NCI-H526 treated with DMSO at 0.1 percent for 48 hours (cell line): ENCODE measurements around the gene ZBTB34.

Experiments used
- DNase-seq: peaks from one replicate; lab custom pipeline; 2025; lab: John Stamatoyannopoulos, UW

The ZBTB34 gene

GRCh38 chr9:126879288-126879687 is 18.8 kb downstream of the ZBTB34 start:
- DNase-seq = no peak

- DNase-seq = no peak
These were observed 19.9 kb downstream of the ZBTB34 start for GRCh38 chr9:126880226-126880946.

DNA sequence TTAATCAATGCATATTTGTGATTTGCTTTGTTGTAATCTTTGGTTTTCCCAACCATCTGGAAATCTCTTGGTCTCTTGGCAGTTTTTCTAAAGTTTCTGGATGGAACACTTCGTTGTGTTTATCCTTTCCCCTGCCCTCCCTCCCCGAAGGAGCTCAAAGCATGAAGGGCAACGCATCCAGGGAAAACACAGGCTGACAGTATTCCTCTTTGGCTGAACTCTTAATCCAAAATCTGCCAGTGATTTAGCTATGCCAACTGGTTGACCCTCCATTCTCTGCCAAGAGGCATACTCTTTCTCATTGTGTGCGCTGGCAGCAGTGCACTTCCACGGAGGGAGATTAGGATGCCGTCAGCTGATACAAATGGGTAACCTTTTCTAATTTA is 20.5 kb downstream of the ZBTB34 start:
- no peak for DNase-seq

- DNase-seq = no peak
These were observed 22.3 kb downstream of the ZBTB34 start for GRCh38 chr9:126882746-126883145.

GRCh38 chr9:126883636-126884035 is 23.2 kb downstream of the ZBTB34 start:
- no peak for DNase-seq

DNA sequence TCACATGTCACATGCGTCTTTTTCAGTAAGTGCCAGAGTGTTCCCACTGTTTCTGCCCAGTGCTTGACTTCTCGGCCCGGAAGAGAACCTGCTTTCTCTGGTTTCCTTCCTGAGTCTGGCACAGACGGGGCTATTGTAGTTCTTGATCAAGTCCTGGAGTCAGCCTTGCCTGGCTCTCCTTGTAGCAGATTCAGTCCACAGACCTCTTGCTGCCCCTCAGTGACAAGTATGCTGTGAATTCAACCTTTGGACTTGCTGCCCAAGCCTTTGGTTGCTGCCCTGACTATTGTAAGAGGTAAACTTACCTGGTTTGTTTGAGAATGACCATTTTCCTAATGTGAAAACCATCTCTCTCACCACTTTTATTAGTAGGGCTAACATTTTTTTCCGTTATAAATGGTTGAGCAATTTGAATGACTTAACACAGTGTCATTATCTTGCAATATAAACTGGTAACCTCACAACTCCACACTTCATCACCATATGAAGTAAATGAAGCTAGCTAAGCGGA is 24.7 kb downstream of the ZBTB34 start:
- DNase-seq = no peak

DNA sequence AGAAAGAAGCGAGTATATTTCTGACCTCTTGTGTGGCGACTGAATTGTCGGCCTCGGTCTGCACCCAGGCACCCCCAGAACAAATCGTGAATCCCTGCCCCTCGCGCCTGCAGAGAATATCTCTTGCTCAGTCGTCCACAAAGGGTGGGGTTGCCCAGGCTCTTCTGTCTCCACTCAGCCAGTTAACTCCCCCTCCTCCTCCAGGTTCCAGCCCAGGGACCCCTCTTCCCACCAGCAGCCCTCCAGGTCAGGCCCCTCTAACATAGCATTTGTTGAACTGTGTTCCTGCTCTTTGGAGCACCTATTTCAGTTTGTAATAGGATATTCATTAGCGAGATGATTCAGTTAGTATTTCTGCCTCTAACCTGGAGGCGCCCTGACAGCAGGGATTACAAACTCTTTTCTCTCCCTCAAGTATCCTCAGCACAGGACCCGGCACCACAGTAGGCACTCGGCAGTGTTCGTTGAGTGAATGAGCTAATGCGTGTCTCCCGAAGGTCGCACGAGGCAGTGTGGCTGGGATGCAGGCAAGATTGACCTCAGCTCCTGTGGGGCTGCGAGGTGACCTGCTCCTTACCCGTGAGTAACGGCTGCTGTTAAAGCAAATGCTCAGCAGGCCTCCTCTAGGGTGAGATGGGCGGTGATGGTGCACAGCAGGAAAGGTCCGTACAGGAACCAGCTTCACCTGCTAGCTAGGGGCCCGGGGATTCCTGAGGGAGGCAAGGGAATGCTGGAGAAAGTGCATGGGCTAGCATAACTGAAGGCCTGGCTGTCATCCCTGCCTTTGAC is 25.8 kb downstream of the ZBTB34 start:
- no peak for DNase-seq

- no peak for DNase-seq
These were observed 26.5 kb downstream of the ZBTB34 start for GRCh38 chr9:126886897-126887296.

- no peak for DNase-seq
These were observed 31.2 kb downstream of the ZBTB34 start for GRCh38 chr9:126891676-126892075.

GRCh38 chr9:126893079-126893478 is 32.6 kb downstream of the ZBTB34 start:
- peak; percentile 8 for DNase-seq

DNA sequence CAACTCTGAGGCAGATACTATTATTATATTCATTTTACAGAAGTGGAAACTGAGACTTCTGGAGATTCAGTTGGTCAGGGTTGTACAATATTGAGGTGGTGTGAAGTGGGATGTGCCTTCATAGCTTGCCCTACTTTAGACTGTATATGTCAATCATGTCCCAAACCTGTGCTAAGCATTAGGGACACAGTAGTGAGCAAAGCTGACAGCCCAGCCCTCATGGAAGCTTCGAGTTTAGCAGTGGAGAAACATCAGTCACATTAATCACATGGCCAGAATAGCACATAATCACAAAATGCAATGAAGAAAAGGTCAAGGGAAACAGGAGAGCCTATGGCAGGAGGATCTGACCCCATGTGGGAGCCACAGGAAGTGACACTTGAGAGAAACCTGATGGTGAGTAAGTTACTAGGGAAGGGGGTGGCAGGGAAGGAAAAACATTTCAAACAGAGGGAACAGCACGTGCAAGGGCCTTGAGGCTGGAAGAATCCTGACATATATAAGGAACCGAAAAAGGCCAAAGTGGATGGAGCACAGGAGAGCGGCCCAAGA is 33.7 kb downstream of the ZBTB34 start:
- DNase-seq = no peak

DNA sequence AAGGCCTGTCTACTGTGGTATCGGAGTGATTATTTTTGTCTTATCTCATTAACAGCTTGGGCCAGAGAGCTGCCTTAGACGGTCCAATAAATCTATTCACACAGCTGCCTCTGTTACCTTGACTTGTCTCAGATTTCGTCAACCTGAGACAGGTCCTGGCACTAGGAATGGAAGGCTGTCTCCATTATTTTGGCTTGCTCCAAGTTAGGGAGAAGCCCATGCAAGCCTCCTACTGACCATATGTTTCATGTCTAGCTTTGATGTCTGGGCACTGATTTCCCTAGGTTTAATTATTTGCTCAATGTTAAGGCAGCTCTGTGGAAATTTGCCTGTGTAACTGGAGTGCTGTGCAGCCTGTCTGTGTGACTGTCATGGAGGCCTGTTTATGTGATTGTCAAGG is 41.8 kb downstream of the ZBTB34 start:
- no peak for DNase-seq

DNA sequence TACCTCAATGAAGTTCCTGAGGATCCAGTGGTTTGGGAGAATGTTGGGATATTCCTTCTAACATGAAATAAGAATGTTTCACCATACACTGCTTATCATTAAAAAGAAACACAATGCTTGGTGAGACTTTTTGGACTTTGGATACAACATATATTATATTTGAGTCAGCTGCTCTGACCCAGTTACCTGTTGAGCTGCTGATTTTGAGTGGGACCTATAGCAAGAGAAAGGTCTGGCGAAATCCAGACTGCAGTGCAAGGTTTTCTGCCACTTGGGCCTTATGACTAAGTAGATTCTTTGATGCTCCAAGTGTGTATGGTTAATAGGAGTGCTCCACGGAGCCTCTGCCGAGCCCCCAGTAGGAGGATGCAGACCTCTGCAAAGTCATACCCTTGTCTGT is 44.1 kb downstream of the ZBTB34 start:
- no peak for DNase-seq

DNA sequence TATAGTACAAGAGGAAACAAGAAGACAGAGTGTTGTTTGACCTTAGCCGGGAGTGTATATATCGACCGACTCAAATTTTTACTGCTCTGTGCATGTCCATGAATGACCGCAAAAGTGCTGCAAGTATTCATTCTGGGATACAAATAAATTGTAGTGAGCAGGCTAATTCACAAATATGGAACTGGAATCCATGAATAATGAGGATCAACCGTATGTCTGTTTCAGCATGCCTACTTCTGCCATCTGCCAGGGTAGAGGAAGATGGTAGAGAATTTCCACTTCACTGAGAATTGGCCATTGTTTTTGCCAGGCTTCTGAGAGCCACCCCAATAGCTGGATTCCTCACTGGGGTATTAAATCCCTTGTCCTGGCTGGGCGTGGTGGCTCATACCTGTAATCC is 45.7 kb downstream of the ZBTB34 start:
- DNase-seq = no peak

GRCh38 chr9:126907058-126907457 is 46.6 kb downstream of the ZBTB34 start:
- DNase-seq = no peak

DNA sequence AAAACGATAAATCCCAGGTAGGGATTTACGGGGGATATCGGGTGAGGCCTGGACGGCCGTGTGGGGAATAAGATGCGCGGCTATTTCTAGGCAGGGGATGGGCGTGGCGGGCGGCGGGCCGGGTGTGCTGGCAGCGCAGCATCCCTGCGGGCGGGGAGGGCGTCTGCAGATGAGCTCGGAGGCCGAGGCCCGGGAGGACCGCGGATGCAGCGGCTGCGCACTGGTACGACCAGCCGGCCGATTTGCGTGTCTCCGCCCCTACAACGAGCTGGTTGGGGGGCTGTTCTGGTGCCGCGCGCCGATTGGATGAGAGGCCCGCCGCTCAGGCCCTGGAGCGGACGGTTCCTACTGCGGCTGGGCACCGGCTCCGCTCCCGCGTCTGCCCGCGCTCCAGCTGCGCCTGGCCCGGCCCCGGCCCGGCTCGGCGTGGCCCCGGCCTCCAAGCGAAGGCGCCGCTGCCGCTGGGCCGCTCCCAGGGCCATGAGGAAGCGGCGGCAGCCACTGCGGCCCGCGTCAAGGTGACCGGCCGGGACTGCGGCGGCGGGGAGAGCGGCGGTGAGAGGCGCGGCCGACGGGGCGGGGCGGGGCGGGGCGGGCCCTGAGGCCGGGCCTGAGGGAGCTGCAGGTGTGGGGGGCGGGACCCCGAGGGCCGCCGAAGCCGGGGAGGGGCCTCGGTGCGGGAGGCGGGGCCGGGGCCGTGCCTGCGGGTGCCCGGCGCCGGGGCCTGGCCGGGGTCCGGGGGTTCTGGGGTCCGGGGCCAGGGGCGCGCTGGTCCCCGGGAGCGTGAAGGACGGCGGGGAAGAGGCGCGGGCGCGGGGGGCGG is 54.2 kb downstream of the ZBTB34 start, which contains the start of gene RALGPS1:
RALGPS1 (plus strand) TSS at position 325 of the 823 bp plus-strand sequence. CDS start 47,508 bp downstream, outside the sequence.
- DNase-seq = peak; percentile 90

- DNase-seq = peak; percentile 30
These were observed 54.9 kb downstream of the ZBTB34 start for GRCh38 chr9:126915281-126915816.

- DNase-seq = no peak
These were observed 55.6 kb downstream of the ZBTB34 start for GRCh38 chr9:126915846-126916543.

GRCh38 chr9:126916909-126917308 is 56.5 kb downstream of the ZBTB34 start:
- DNase-seq = no peak

DNA sequence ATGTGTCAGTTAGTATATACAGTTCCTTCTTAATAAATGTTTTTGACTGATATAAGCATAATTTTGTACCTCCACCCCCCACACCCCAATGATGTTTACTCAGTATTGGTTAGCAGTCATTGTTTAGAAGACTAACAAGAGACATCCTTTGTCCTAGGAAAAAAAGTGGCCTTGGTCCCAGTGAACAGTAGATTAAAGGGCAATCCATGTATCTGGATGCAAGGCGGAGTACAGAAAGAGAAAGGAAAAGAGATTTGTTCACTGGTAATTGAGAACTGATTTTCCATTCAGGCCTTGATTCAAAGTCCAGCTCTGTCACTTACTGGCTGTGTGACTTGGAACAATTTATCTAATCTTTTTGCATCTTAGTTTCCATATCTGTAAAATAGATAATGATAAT is 58.8 kb downstream of the ZBTB34 start:
- DNase-seq = no peak

- no peak for DNase-seq
These were observed 65.4 kb downstream of the ZBTB34 start for GRCh38 chr9:126925876-126926275.
